ENCODE data around the gene CREB3.

Gene CREB3

DNA sequence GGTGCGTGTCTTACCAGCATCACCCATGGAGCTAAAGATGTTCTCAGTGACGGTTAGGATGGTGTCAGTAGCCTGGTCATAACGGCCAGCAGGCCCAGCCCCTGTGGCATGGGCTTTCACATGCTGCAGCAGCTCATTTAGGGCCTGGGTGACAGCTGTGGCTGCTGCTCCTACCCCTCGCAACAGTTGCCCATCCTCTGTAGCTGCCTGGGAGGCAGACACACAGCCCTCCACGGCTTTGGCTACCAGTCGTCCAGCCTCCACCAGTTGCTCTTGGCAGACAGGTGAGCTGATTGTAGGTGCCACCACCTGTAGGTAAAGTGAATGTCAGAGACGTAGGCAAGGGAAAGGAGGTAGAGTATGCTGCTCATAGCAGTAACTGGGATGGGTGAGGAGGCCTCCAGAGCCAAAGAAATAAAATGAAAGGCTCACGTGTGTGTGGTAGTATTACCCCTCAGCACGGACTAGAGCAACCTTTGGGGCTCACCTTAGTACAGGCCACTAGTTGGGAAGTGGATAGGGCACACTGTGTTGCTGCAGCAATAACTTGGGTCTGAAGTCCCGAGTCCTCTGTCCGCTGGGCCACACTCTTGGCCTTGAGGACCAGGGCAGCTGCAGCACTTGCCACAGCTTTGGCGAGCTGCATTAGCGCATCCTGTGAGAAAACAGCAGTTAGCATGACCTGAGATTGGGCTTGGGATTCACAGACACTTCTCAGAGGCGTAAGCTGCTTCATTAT, 15.2 kb upstream of the CREB3 start:
- H3K4ac ChIP-seq (ENCODE audit: low read depth, low read length), result no peak overlapping the region
- no peak overlapping the region for H3K4me2 ChIP-seq (ENCODE audit: low read length)
- H3K9me3 ChIP-seq (ENCODE audit: insufficient read depth, low read depth, low read length), result no peaks in the 10 kb centered on the region
- no peak overlapping the region for H2BK120ac ChIP-seq (ENCODE audit: insufficient read depth, low read length, poor library complexity)
- H3K23ac ChIP-seq (ENCODE audit: low read length), result no peak overlapping the region
- no peak overlapping the region for H2AK5ac ChIP-seq (ENCODE audit: low read length)
- no peaks in the 10 kb centered on the region for H3K79me2 ChIP-seq (ENCODE audit: control insufficient read depth, insufficient read depth, low read length, poor library complexity)
- no peak overlapping the region for H2AFZ ChIP-seq (ENCODE audit: insufficient read depth, low read length, poor library complexity)
- H3K18ac ChIP-seq (ENCODE audit: low read length), result no peak overlapping the region
- H3K4me1 ChIP-seq (ENCODE audit: control insufficient read depth in 1 of 2, insufficient read depth in 2 of 2, low read length in 2 of 2), result no peaks in the 10 kb centered on the region
- H3K4me3 ChIP-seq (ENCODE audit: low read depth, low read length), result no peak overlapping the region
- WGBS (ENCODE audit: extremely low coverage, insufficient coverage, insufficient read length), result no CpG with 5 or more reads among the region's 14 CpGs
- DNase-seq, result no peak
- no peaks in the 10 kb centered on the region for H3K79me1 ChIP-seq (ENCODE audit: low read length)
- H3K27ac ChIP-seq (ENCODE audit: low read depth, low read length), result no peak overlapping the region
- H2BK12ac ChIP-seq (ENCODE audit: low read length), result no peak overlapping the region
- H3K14ac ChIP-seq (ENCODE audit: low read length), result no peak overlapping the region
- H4K91ac ChIP-seq (ENCODE audit: low read depth, low read length), result no peak overlapping the region
- H4K12ac ChIP-seq (ENCODE audit: low read depth, low read length), result no peak overlapping the region
- H4K8ac ChIP-seq (ENCODE audit: low read depth, low read length), result no peak overlapping the region
- no peak overlapping the region for H2BK5ac ChIP-seq (ENCODE audit: low read depth, low read length, poor library complexity)
- H3K36me3 ChIP-seq (ENCODE audit: control insufficient read depth in 1 of 2, insufficient read depth in 2 of 2, low read length in 2 of 2), result peaks cover 74 to 86% of the 10 kb centered on the region in 2 experiments
- no peaks in the 10 kb centered on the region for H3K27me3 ChIP-seq (ENCODE audit: insufficient read depth, low read length)
- no peak overlapping the region for H3K9ac ChIP-seq (ENCODE audit: low read length)

DNA sequence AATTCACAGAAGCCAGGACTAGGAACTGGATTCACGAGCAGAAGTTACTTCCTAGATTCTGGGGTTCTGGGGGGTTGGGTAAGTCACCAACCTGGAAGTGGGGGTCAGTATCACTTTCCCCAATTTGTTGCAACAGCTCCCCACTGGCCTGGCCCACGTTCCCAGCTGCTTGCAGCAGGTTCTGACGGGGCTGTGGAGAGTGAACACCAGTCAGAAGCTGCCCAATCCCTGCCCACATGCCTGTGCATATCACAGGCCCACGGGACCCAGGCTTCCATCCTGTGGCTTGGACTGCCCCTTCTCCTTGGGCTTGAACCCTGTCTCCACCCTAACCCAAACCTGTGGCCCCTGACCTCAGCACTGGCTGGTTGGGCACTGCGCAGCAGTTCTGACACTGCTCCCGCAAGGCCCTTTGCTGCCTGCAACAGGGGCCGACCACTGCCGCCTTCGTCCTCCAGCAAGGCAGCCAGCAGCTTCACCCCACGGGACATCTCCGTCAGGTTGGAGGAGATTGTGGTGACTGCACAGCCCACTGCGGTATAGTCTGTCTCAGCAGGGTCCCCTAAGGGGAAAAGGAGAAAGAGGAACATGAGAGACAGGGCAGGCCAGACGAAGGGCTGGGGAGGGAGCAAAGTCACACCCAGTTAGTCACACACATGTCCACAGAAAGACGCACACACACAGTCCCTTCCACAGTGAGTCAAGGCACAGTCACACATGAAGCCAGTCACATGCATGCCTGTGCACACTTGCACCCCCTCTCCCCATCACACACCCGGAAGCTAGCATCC, 13.6 kb upstream of the CREB3 start:
- no peaks in the 10 kb centered on the region for H3K79me1 ChIP-seq (ENCODE audit: low read length)
- H3K36me3 ChIP-seq (ENCODE audit: control insufficient read depth in 1 of 2, insufficient read depth in 2 of 2, low read length in 2 of 2), result peaks cover 74 to 90% of the 10 kb centered on the region in 2 experiments
- no peaks in the 10 kb centered on the region for H3K9me3 ChIP-seq (ENCODE audit: insufficient read depth, low read depth, low read length)
- H2BK5ac ChIP-seq (ENCODE audit: low read depth, low read length, poor library complexity), result no peak overlapping the region
- no peak overlapping the region for H4K91ac ChIP-seq (ENCODE audit: low read depth, low read length)
- no peak overlapping the region for H3K4ac ChIP-seq (ENCODE audit: low read depth, low read length)
- H3K4me1 ChIP-seq (ENCODE audit: control insufficient read depth in 1 of 2, insufficient read depth in 2 of 2, low read length in 2 of 2), result no peaks in the 10 kb centered on the region
- H3K4me3 ChIP-seq (ENCODE audit: low read depth, low read length), result peak overlapping the region; percentile 44
- H2AFZ ChIP-seq (ENCODE audit: insufficient read depth, low read length, poor library complexity), result no peak overlapping the region
- H2BK12ac ChIP-seq (ENCODE audit: low read length), result no peak overlapping the region
- no CpG with 5 or more reads among the region's 15 CpGs for WGBS (ENCODE audit: extremely low coverage, insufficient coverage, insufficient read length)
- no peak overlapping the region for H2AK5ac ChIP-seq (ENCODE audit: low read length)
- no peak overlapping the region for H3K18ac ChIP-seq (ENCODE audit: low read length)
- H3K27me3 ChIP-seq (ENCODE audit: insufficient read depth, low read length), result no peaks in the 10 kb centered on the region
- no peak for DNase-seq
- no peak overlapping the region for H4K12ac ChIP-seq (ENCODE audit: low read depth, low read length)
- no peak overlapping the region for H3K4me2 ChIP-seq (ENCODE audit: low read length)
- H3K9ac ChIP-seq (ENCODE audit: low read length), result no peak overlapping the region
- no peak overlapping the region for H3K27ac ChIP-seq (ENCODE audit: low read depth, low read length)
- H3K23ac ChIP-seq (ENCODE audit: low read length), result no peak overlapping the region
- no peak overlapping the region for H2BK120ac ChIP-seq (ENCODE audit: insufficient read depth, low read length, poor library complexity)
- H3K14ac ChIP-seq (ENCODE audit: low read length), result no peak overlapping the region
- no peaks in the 10 kb centered on the region for H3K79me2 ChIP-seq (ENCODE audit: control insufficient read depth, insufficient read depth, low read length, poor library complexity)
- H4K8ac ChIP-seq (ENCODE audit: low read depth, low read length), result no peak overlapping the region

DNA sequence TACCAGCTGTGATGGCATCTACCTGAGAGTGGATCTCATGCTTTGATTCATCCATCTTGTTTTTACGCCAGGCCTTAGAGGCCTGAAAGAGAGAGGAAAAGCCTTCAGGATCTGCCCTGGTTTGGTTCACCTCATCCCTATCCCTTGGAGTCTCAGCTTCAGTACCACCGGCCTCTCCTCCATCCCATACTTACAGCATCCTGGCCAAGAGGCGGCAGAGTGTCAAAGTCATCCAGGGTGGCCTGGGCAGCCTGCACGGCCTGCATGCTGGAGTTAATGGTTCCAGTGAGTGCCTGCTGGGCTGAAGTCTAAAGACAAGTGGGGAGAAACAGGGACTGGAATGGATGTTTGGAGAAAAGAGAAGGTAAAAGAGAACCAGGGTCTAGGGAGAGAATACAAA, 12.9 kb upstream of the CREB3 start:
- no peaks in the 10 kb centered on the region for H3K79me1 ChIP-seq (ENCODE audit: low read length)
- no peak overlapping the region for H3K18ac ChIP-seq (ENCODE audit: low read length)
- no peak overlapping the region for H3K23ac ChIP-seq (ENCODE audit: low read length)
- H3K27ac ChIP-seq (ENCODE audit: low read depth, low read length), result no peak overlapping the region
- no peaks in the 10 kb centered on the region for H3K9me3 ChIP-seq (ENCODE audit: insufficient read depth, low read depth, low read length)
- no peak overlapping the region for H2BK5ac ChIP-seq (ENCODE audit: low read depth, low read length, poor library complexity)
- DNase-seq, result no peak
- H2BK12ac ChIP-seq (ENCODE audit: low read length), result no peak overlapping the region
- H3K79me2 ChIP-seq (ENCODE audit: control insufficient read depth, insufficient read depth, low read length, poor library complexity), result no peaks in the 10 kb centered on the region
- no peak overlapping the region for H3K4me3 ChIP-seq (ENCODE audit: low read depth, low read length)
- no peak overlapping the region for H2BK120ac ChIP-seq (ENCODE audit: insufficient read depth, low read length, poor library complexity)
- no peak overlapping the region for H4K12ac ChIP-seq (ENCODE audit: low read depth, low read length)
- H3K4me1 ChIP-seq (ENCODE audit: control insufficient read depth in 1 of 2, insufficient read depth in 2 of 2, low read length in 2 of 2), result no peaks in the 10 kb centered on the region
- H3K27me3 ChIP-seq (ENCODE audit: insufficient read depth, low read length), result no peaks in the 10 kb centered on the region
- H4K8ac ChIP-seq (ENCODE audit: low read depth, low read length), result no peak overlapping the region
- no peak overlapping the region for H4K91ac ChIP-seq (ENCODE audit: low read depth, low read length)
- no peak overlapping the region for H2AK5ac ChIP-seq (ENCODE audit: low read length)
- no peak overlapping the region for H3K4ac ChIP-seq (ENCODE audit: low read depth, low read length)
- no peak overlapping the region for H3K4me2 ChIP-seq (ENCODE audit: low read length)
- H2AFZ ChIP-seq (ENCODE audit: insufficient read depth, low read length, poor library complexity), result no peak overlapping the region
- no CpG with 5 or more reads among the region's 4 CpGs for WGBS (ENCODE audit: extremely low coverage, insufficient coverage, insufficient read length)
- H3K36me3 ChIP-seq (ENCODE audit: control insufficient read depth in 1 of 2, insufficient read depth in 2 of 2, low read length in 2 of 2), result peaks cover 72 to 90% of the 10 kb centered on the region in 2 experiments
- H3K14ac ChIP-seq (ENCODE audit: low read length), result no peak overlapping the region
- H3K9ac ChIP-seq (ENCODE audit: low read length), result no peak overlapping the region

GRCh38 chr9:35723426-35723825, 9.0 kb upstream of the CREB3 start:
- no peak overlapping the region for H2AK5ac ChIP-seq (ENCODE audit: low read length)
- no peak overlapping the region for H2AFZ ChIP-seq (ENCODE audit: insufficient read depth, low read length, poor library complexity)
- H3K9me3 ChIP-seq (ENCODE audit: insufficient read depth, low read depth, low read length), result no peaks in the 10 kb centered on the region
- H2BK12ac ChIP-seq (ENCODE audit: low read length), result no peak overlapping the region
- peaks cover 10% of the 10 kb centered on the region for H3K79me2 ChIP-seq (ENCODE audit: control insufficient read depth, insufficient read depth, low read length, poor library complexity)
- no peak overlapping the region for H3K4me3 ChIP-seq (ENCODE audit: low read depth, low read length)
- H3K23ac ChIP-seq (ENCODE audit: low read length), result no peak overlapping the region
- H3K4me2 ChIP-seq (ENCODE audit: low read length), result no peak overlapping the region
- no peak overlapping the region for H2BK120ac ChIP-seq (ENCODE audit: insufficient read depth, low read length, poor library complexity)
- DNase-seq, result peak; percentile 82 to 90
- H3K4ac ChIP-seq (ENCODE audit: low read depth, low read length), result no peak overlapping the region
- H4K12ac ChIP-seq (ENCODE audit: low read depth, low read length), result no peak overlapping the region
- H3K27ac ChIP-seq (ENCODE audit: low read depth, low read length), result no peak overlapping the region
- H3K14ac ChIP-seq (ENCODE audit: low read length), result no peak overlapping the region
- no peaks in the 10 kb centered on the region for H3K27me3 ChIP-seq (ENCODE audit: insufficient read depth, low read length)
- H3K9ac ChIP-seq (ENCODE audit: low read length), result no peak overlapping the region
- H3K79me1 ChIP-seq (ENCODE audit: low read length), result peaks cover 15% of the 10 kb centered on the region
- peaks cover 49 to 66% of the 10 kb centered on the region in 2 experiments for H3K36me3 ChIP-seq (ENCODE audit: control insufficient read depth in 1 of 2, insufficient read depth in 2 of 2, low read length in 2 of 2)
- WGBS (ENCODE audit: extremely low coverage, insufficient coverage, insufficient read length), result no CpG with 5 or more reads among the region's 2 CpGs
- H3K4me1 ChIP-seq (ENCODE audit: control insufficient read depth in 1 of 2, insufficient read depth in 2 of 2, low read length in 2 of 2), result peaks cover 17 to 21% of the 10 kb centered on the region in 2 experiments
- no peak overlapping the region for H4K8ac ChIP-seq (ENCODE audit: low read depth, low read length)
- H3K18ac ChIP-seq (ENCODE audit: low read length), result no peak overlapping the region
- no peak overlapping the region for H4K91ac ChIP-seq (ENCODE audit: low read depth, low read length)
- H2BK5ac ChIP-seq (ENCODE audit: low read depth, low read length, poor library complexity), result no peak overlapping the region

Measured in trophoblast cell (in vitro differentiated cells and primary cell).